Prostate gland (tissue), 2 donors: Measurements from ENCODE around the gene APOL2. TPM values are rescaled to one million over a fixed set of nuclear protein-coding genes. Genes with fewer than 3 reads are reported as not detected.
"Not testable (repeated sequence)": the region's sequence is repeated elsewhere in the genome, so short reads cannot be mapped to it uniquely, and the experiment has no call there.

ENCODE experiments used
- DNase-seq: peaks from one replicate; pipeline ENCODE4 v3.0.0-alpha.2; 2019; ENCODE audit warnings: low spot score
- H3K27ac ChIP-seq, 2 donors: fragments of 200-600 bp; sonication (generic); 2 replicates each; pipeline ENCODE4 v1.5.1; 2017 to 2019
- H3K27me3 ChIP-seq: fragments of 200-600 bp; sonication (generic); replicated peaks from 2 replicates; pipeline ENCODE4 v1.5.1; 2019; ENCODE audit not compliant: insufficient read depth
- H3K36me3 ChIP-seq, 2 donors: fragments of 200-600 bp; sonication (generic); 1 replicate in 1 of 2; 2 replicates in 1 of 2; pipeline versions ENCODE4 v1.5.1 to v1.8.1; 2017 to 2019
- H3K4me1 ChIP-seq: fragments of 200-600 bp; sonication (generic); replicated peaks from 2 replicates; pipeline ENCODE4 v1.5.1; 2019
- H3K4me3 ChIP-seq, 2 donors: fragments of 200-600 bp; sonication (generic); 2 replicates each; pipeline ENCODE4 v1.5.1; 2017 to 2019
- H3K9me3 ChIP-seq: fragments of 200-600 bp; sonication (generic); 2 replicates; pipeline ENCODE4 v1.5.1; 2017
- POLR2A ChIP-seq: fragments of 450-650 bp; IDR thresholded peaks from one replicate; pipeline ENCODE4 v1.6.1; 2016; ENCODE audit warnings: antibody characterized with exemption, mild to moderate bottlenecking
- POLR2AphosphoS5 ChIP-seq: sonication (generic); formaldehyde crosslinking; IDR thresholded peaks from one replicate; pipeline ENCODE4 v1.6.1; 2017; ENCODE audit warnings: antibody characterized with exemption
- WGBS: methylation state at CpG from one replicate; pipeline ENCODE4 v1.1.5; 2018; 5-methylcytosine and 5-hydroxymethylcytosine counted together
- intact Hi-C: fragments of 100-400 bp; cut with DNase I; formaldehyde crosslinking; loops from one replicate; pipeline ENCODE4 v1.14.2; 2022
- total RNA-seq, 2 donors: library from RNA; depleted of rRNA; stranded (reverse); fragments of >200 nt; gene quantifications; one replicate each; pipeline ENCODE4 v1.1.0, GENCODE V29; 2016
- TF ChIP-seq, protein P1 (sequence below), 4 experiments: fragments of 200-600 bp in 2 of 4; fragments of 450-650 bp in 2 of 4; sonication (generic) in 2 of 4; IDR thresholded peaks; 1 replicate in 3 of 4; 2 replicates in 1 of 4; pipeline ENCODE4 v1.5.1; 2016 to 2019; ENCODE audit warnings: antibody characterized with exemption in 4 of 4, mild to moderate bottlenecking in 2 of 4, moderate library complexity in 2 of 4

APOL2 gene
- total RNA-seq, 2 donors from 2014 or later: 35.2 to 64.1 TPM

DNA sequence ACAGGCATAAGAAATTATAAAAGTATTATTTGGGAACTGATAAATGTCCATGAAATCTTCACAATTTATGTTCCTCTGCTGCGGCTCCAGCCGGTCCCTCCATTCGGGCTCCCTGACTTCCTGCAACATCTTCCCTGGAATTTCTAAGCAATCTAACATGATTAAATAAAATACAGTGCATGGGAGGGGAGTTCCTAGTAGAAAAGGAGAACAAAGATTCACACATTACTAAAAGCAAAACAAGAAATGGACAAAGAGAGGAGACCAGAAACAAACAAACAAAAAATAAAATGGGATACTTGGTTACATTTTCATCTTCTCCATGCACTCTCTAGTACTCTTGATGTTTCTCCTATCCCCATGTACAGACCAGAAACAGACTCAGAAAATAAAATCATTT, 29.1 kb downstream of the APOL2 start:
- Histone ChIP-seq H3K27ac (no peak overlapping the region), H3K36me3 (no peaks in the 10 kb centered on the region), H3K9me3 (no peaks in the 10 kb centered on the region), H3K27me3 (no peaks in the 10 kb centered on the region), H3K4me1 (no peaks in the 10 kb centered on the region), H3K4me3 (no peak overlapping the region)
- TF ChIP-seq POLR2A (no peak), POLR2AphosphoS5 (no peak)
- TF ChIP-seq, protein P1, sequence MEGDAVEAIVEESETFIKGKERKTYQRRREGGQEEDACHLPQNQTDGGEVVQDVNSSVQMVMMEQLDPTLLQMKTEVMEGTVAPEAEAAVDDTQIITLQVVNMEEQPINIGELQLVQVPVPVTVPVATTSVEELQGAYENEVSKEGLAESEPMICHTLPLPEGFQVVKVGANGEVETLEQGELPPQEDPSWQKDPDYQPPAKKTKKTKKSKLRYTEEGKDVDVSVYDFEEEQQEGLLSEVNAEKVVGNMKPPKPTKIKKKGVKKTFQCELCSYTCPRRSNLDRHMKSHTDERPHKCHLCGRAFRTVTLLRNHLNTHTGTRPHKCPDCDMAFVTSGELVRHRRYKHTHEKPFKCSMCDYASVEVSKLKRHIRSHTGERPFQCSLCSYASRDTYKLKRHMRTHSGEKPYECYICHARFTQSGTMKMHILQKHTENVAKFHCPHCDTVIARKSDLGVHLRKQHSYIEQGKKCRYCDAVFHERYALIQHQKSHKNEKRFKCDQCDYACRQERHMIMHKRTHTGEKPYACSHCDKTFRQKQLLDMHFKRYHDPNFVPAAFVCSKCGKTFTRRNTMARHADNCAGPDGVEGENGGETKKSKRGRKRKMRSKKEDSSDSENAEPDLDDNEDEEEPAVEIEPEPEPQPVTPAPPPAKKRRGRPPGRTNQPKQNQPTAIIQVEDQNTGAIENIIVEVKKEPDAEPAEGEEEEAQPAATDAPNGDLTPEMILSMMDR (IDR thresholded peaks at IDR 0.05): no peak
- DNase-seq: no peak
- WGBS: 84% methylated on average over 3 of the region's 3 CpGs
- intact Hi-C loops: no loop called here

DNA sequence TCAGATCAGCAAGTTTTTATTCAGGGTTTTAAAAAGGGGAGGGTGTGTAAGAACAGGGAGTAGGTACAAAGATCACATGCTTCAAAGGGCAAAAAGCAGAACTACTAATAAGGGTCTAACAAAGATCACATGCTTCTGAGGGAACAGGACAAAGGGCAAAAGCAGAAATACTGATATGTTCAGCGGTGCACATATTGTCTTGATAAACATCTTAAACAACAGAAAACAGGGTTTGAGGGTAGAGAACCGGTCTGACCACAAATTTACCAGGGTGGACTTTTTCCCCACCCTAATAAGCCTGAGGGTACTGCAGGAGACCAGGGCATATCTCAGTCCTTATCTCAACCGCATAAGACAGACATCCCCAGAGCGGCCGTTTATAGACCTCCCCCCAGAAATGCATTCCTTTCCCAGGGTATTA, 29.8 kb downstream of the APOL2 start:
- H3K27ac ChIP-seq, intact Hi-C loops: not testable (repeated sequence)

DNA sequence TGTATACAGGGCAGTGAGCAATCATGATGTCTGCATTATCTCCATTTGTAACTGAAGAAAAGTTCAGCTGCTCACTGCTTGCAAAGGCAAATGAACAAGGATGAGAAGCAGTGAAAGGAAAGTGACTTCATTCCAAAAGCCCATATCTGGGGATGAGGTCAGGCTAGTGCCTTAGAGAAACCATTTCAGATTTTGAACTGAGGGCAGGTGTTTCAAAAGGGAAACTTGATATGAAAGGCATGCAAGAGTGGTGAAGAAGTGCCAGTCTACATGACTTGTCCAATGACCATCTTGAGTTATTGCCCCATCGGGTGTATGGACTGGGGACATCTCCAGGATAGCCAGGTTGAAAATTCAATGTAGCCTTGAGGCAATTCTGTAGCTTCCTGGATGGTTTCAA, 30.4 kb downstream of the APOL2 start:
- Histone ChIP-seq H3K27me3 (no peaks in the 10 kb centered on the region), H3K4me1 (no peaks in the 10 kb centered on the region), H3K4me3 (no peak overlapping the region), H3K9me3 (no peaks in the 10 kb centered on the region), H3K27ac (no peak overlapping the region), H3K36me3 (no peaks in the 10 kb centered on the region)
- intact Hi-C loops: no loop called here
- 95% methylated on average over 1 of the region's 1 CpG for WGBS
- TF ChIP-seq POLR2AphosphoS5 (no peak), POLR2A (no peak)
- TF ChIP-seq, protein P1 (IDR thresholded peaks at IDR 0.05): no peak
- DNase-seq: no peak

More for the DNA sequence above, 29.8 kb downstream of the APOL2 start:
- H3K36me3 ChIP-seq, H3K27me3 ChIP-seq, H3K4me3 ChIP-seq, H3K4me1 ChIP-seq, DNase-seq, H3K9me3 ChIP-seq: not testable (repeated sequence)
- 69% methylated on average over 5 of the region's 5 CpGs for WGBS

DNA sequence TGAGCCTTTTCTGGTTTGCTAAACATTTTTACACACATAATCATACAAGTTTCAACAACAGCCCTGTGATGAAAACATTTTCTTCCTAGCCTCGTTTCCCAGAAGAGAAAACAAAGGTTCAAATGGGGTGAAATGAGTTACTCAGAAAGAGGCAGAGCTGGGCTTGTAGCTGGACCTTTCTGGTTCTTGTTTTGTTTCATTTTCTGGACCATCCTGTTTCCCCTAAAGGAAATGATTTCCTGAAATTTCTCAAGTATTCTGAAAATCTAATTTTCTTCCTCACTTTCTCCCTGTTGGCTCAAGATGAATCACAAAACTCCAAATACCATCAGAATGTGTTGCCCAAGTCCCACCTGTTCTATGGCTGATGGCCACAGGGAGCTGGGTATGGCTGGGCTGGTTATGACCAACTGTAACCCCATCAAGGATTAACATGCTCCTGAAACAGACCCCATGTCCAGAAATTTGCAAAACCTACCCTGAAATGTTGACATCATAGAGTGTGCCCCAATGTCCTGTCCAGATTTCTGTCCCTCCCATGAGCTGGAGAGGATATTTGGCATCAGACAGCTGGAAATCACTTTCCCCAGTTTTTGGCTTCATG, 31.1 kb downstream of the APOL2 start:
- WGBS: 12% methylated on average over 1 of the region's 1 CpG
- H3K27ac ChIP-seq: no peak overlapping the region
- TF ChIP-seq POLR2A: no peak
- TF ChIP-seq, protein P1 (IDR thresholded peaks at IDR 0.05): no peak
- TF ChIP-seq POLR2AphosphoS5: no peak
- H3K27me3 ChIP-seq: no peaks in the 10 kb centered on the region
- H3K36me3 ChIP-seq: no peaks in the 10 kb centered on the region
- intact Hi-C loops: no loop called here
- DNase-seq: no peak
- no peak overlapping the region for H3K4me3 ChIP-seq
- H3K4me1 ChIP-seq: no peaks in the 10 kb centered on the region
- H3K9me3 ChIP-seq: no peaks in the 10 kb centered on the region

DNA sequence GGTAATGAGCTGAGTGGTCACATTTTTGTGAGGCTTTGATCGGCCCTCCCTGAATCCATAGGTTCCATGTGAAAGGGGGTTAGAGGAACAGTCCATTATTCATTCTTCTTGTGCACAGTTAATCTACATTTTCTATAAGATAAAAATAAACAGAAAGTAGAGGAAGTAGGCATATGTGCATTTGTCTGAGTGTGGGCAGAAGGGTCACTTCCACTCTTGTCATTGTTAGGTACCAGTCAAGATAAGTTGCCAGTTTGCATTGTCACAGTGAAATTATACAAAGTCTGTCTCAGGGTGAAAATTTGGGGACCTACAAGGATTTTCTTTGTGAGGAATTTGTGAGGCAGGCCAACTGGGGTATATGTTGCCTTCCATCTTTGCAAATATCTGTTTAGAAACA, 33.1 kb downstream of the APOL2 start:
- intact Hi-C loops: no loop called here
- H3K27ac ChIP-seq: no peak overlapping the region
- 97% methylated on average over 1 of the region's 1 CpG for WGBS
- DNase-seq: no peak
- no peaks in the 10 kb centered on the region for H3K27me3 ChIP-seq
- TF ChIP-seq POLR2A (no peak), POLR2AphosphoS5 (no peak)
- TF ChIP-seq, protein P1 (IDR thresholded peaks at IDR 0.05): no peak
- peaks cover 8% of the 10 kb centered on the region for H3K4me1 ChIP-seq
- H3K36me3 ChIP-seq: no peaks in the 10 kb centered on the region
- H3K9me3 ChIP-seq: no peaks in the 10 kb centered on the region
- H3K4me3 ChIP-seq: no peak overlapping the region

DNA sequence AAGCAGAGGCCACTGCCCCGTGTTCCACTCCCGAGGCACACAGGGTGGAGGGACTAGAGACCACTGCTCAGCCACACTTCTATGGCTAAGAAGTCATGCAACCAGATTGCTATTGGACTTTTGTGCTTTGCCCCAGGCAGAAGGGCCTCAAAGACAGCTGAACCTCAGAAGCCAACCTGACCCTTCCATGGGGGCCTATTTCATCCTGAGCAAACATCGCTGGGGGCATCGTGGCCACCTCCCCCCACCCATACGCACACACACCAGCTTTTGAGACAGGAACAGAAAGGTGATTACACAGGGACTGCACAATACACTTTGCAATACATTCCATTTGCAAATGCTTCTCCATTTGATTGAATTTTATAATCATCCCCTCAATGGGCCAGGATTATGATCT, 33.8 kb downstream of the APOL2 start:
- intact Hi-C loops, H3K4me1 ChIP-seq, DNase-seq, H3K27ac ChIP-seq, H3K27me3 ChIP-seq, H3K9me3 ChIP-seq, H3K4me3 ChIP-seq, H3K36me3 ChIP-seq: not testable (repeated sequence)
- 81% methylated on average over 5 of the region's 5 CpGs for WGBS
